Mucosa of rectum (tissue), 2 donors: ENCODE measurements around the gene CASP1.
"Not testable (repeated sequence)": the region's sequence is repeated elsewhere in the genome, so short reads cannot be mapped to it uniquely, and the experiment has no call there.

Experiments used
- H3K27ac ChIP-seq, 2 donors: one replicate each; pipeline ENCODE4 v1.7.0; 2013; ENCODE audit warnings: inconsistent platforms in 2 of 2, low read depth in 2 of 2, low read length in 2 of 2
- H3K27me3 ChIP-seq, 2 donors: one replicate each; pipeline ENCODE4 v1.7.0; 2013; ENCODE audit warnings: low read length in 2 of 2; ENCODE audit not compliant: control insufficient read depth in 2 of 2, insufficient read depth in 2 of 2
- H3K36me3 ChIP-seq, 2 donors: one replicate each; pipeline ENCODE4 v1.7.0; 2013; ENCODE audit warnings: low read length in 2 of 2; ENCODE audit not compliant: control insufficient read depth in 2 of 2, insufficient read depth in 2 of 2
- H3K4me1 ChIP-seq, 2 donors: one replicate each; pipeline ENCODE4 v1.7.0; 2013; ENCODE audit warnings: low read length in 2 of 2, mild to moderate bottlenecking in 1 of 2; ENCODE audit not compliant: control insufficient read depth in 2 of 2, insufficient read depth in 2 of 2
- H3K4me3 ChIP-seq, 2 donors: one replicate each; pipeline ENCODE4 v1.7.0; 2013; ENCODE audit warnings: low read length in 2 of 2
- H3K9ac ChIP-seq, 2 donors: one replicate each; pipeline ENCODE4 v1.7.0; 2013; ENCODE audit warnings: low read length in 2 of 2, low read depth in 1 of 2, mild to moderate bottlenecking in 1 of 2
- H3K9me3 ChIP-seq, 2 donors: one replicate each; pipeline ENCODE4 v1.7.0; 2013; ENCODE audit warnings: low read length in 2 of 2; ENCODE audit not compliant: control insufficient read depth in 2 of 2
- donor health status: healthy.
- donor health status: Normal muscosa, but diverticular disease.

Gene CASP1

GRCh38 chr11:105070306-105070705 is 35.4 kb upstream of the CASP1 start:
- no peaks in the 10 kb centered on the region for H3K4me1 ChIP-seq
- no peaks in the 10 kb centered on the region for H3K36me3 ChIP-seq
- no peak overlapping the region for H3K4me3 ChIP-seq
- H3K27ac ChIP-seq, result no peak overlapping the region
- H3K9ac ChIP-seq, result no peak overlapping the region
- no peaks in the 10 kb centered on the region for H3K9me3 ChIP-seq
- no peaks in the 10 kb centered on the region for H3K27me3 ChIP-seq

DNA sequence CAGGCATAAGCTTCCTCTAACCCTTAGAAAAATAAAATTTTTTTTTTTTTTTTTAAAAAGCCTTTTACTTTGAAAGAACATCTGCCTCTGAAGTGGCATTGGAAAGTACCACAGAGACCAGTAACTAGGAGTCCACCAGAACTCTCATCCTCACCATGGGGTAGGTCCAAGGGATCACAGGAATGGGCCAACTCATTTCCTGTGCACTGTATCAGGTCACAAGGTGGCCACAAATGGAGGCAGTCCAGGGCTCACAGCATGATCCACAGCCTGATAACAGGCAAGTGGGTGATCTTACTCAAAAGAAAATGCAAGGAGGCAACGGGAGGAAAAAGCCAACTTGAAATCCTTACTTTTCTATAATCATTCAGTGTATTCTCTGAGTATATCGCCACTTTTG is 34.8 kb upstream of the CASP1 start:
- not testable (repeated sequence) for H3K9me3 ChIP-seq, H3K4me1 ChIP-seq, H3K9ac ChIP-seq, H3K27me3 ChIP-seq, H3K36me3 ChIP-seq, H3K27ac ChIP-seq, H3K4me3 ChIP-seq

DNA sequence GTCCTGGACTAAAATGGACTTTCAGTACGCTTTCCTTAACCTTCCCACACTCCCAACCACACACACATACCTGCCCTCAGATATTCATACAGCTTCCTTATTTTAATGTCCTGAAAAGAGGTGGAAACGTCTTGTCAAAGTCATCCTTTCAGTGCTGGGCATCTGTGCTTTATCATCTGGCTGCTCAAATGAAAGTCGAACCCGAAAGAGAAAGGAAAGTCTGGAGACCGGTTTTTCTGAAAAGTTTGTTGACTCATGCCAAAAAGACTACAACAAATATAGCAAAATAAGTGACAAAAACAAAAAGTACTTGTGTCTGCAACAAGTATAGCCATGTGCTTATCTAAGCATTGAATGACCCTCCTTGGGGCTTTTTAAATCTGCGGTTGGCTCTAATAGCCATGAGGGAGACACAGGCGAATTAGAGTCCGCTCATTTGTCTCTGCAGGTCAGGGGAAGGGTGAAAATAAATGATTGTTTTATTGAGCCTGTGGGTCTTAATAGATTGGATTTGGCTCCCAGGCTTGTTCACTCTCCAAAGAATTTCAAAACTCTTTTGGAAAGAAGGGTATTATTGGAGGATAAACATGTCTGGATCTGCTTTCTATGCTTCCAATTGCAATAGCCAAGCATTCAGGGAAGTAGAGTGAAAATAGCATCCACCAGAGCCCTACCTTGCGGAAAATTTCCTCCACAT is 28.4 kb upstream of the CASP1 start:
- not testable (repeated sequence) for H3K9me3 ChIP-seq, H3K27ac ChIP-seq, H3K27me3 ChIP-seq, H3K9ac ChIP-seq, H3K36me3 ChIP-seq, H3K4me1 ChIP-seq, H3K4me3 ChIP-seq

GRCh38 chr11:105057432-105057831 is 22.5 kb upstream of the CASP1 start:
- Histone ChIP-seq H3K9ac (no peak overlapping the region), H3K27me3 (no peaks in the 10 kb centered on the region), H3K27ac (no peak overlapping the region), H3K4me1 (no peaks in the 10 kb centered on the region), H3K4me3 (no peak overlapping the region), H3K36me3 (no peaks in the 10 kb centered on the region), H3K9me3 (no peaks in the 10 kb centered on the region)

- H3K27ac ChIP-seq, result no peak overlapping the region
- no peak overlapping the region for H3K9ac ChIP-seq
- H3K4me3 ChIP-seq, result no peak overlapping the region
These were observed 21.5 kb upstream of the CASP1 start for GRCh38 chr11:105056446-105056845.

DNA sequence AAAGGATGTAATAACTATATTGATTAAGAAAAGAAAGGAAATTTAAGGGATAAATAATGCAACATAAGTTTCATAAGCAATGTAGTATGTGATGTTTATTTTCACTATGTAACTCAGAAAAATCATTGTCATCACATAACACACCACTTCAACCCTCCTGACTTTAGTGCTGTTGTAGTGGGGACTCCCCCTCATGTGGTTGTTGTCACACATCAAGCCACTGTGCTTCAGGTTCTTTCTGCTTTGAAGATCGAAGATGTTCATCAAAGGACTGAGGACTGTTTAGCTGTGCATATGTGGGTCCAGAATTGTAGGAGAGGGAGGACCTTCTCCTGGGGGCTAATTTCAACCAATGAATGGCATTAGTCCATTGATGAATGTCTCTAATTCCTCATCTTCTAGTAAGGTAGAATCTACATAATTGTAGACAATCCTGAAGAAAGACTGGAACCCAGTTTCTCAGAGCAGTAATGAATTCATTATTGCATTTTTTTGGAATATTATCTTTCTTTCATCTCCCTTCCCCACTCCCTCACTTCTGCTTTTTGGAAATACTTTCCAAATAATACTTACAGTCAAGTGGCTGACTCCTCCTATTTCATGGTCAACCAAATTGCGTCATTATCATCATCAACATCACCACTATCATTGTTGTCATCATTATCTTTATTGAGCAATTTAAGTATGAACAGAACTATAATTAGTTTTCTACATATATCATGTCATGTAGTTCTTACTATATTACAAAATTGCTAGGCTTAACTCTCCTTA is 20.0 kb upstream of the CASP1 start:
- Histone ChIP-seq H3K4me3 (no peak overlapping the region), H3K9me3 (no peaks in the 10 kb centered on the region)

More at GRCh38 chr11:105056446-105056845, 21.5 kb upstream of the CASP1 start:
- H3K27me3 ChIP-seq, result no peaks in the 10 kb centered on the region
- no peaks in the 10 kb centered on the region for H3K36me3 ChIP-seq
- no peaks in the 10 kb centered on the region for H3K4me1 ChIP-seq
- H3K9me3 ChIP-seq, result no peaks in the 10 kb centered on the region

DNA sequence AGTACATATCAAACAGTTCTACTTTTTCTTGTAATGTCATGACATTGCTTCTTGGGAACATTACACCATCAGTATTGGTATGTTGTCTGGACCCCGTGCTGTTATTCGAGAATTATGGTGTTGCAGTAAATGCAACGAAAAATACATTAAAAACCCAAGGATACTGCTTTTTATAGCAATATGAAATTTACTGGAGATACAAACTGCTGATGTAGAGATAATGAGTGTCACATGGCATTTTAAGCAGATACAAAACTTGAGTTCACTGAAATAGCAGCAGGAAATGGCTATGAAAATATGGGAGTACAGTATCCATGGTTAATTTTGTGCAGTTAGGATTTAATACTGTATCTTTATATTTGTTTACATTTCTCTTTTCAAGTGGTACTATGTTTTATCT is 17.5 kb upstream of the CASP1 start:
- Histone ChIP-seq H3K36me3 (no peaks in the 10 kb centered on the region), H3K4me3 (no peak overlapping the region), H3K4me1 (no peaks in the 10 kb centered on the region), H3K27me3 (no peaks in the 10 kb centered on the region), H3K9me3 (no peaks in the 10 kb centered on the region), H3K9ac (no peak overlapping the region), H3K27ac (no peak overlapping the region)

More for the DNA sequence above, 20.0 kb upstream of the CASP1 start:
- Histone ChIP-seq H3K4me1 (no peaks in the 10 kb centered on the region), H3K27me3 (no peaks in the 10 kb centered on the region), H3K36me3 (no peaks in the 10 kb centered on the region), H3K9ac (no peak overlapping the region), H3K27ac (no peak overlapping the region)

DNA sequence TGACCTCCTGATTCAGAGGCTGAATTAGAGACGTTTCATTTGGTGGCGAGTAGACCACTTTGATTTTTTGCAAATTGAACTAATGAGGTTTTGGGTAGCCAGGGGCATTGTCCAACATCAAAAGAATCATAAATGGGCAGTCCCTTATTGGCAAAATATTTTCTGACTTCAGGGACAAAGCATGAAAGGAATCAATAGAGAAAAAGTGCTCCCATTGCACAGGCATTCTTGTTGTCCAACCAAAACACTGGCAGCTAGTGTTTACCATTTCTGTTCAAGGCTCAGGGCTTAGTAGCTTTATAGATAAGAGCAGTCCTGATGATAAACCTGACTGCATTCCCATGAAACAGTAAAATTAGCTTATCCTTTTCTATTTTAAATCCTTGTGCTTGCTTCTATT is 16.6 kb upstream of the CASP1 start:
- Histone ChIP-seq H3K27ac (no peak overlapping the region), H3K4me1 (no peaks in the 10 kb centered on the region), H3K4me3 (no peak overlapping the region), H3K9me3 (no peaks in the 10 kb centered on the region), H3K36me3 (no peaks in the 10 kb centered on the region), H3K9ac (no peak overlapping the region), H3K27me3 (no peaks in the 10 kb centered on the region)

GRCh38 chr11:105049481-105049880 is 14.5 kb upstream of the CASP1 start:
- Histone ChIP-seq H3K9me3 (no peaks in the 10 kb centered on the region), H3K4me3 (no peak overlapping the region), H3K36me3 (no peaks in the 10 kb centered on the region), H3K27me3 (no peaks in the 10 kb centered on the region), H3K4me1 (peaks cover 0 to 7% of the 10 kb centered on the region in 2 donors), H3K27ac (no peak overlapping the region), H3K9ac (no peak overlapping the region)

GRCh38 chr11:105046898-105047579 is 12.1 kb upstream of the CASP1 start:
- Histone ChIP-seq H3K9ac (no peak overlapping the region), H3K9me3 (no peaks in the 10 kb centered on the region), H3K36me3 (no peaks in the 10 kb centered on the region), H3K27ac (peak overlapping the region in 1 of 2 donors; percentile 21), H3K4me3 (no peak overlapping the region), H3K4me1 (peaks cover 2 to 12% of the 10 kb centered on the region in 2 donors), H3K27me3 (no peaks in the 10 kb centered on the region)
